HL-60 (cell line): ENCODE data around the gene BTBD16.

ENCODE experiments used
- CTCF ChIP-seq: IDR thresholded peaks from one replicate; pipeline ENCODE4 v1.5.1; 2011; ENCODE audit warnings: low read length, control low read depth, inconsistent platforms; ENCODE audit not compliant: insufficient read depth
- GABPA ChIP-seq: IDR thresholded peaks from 2 replicates; pipeline ENCODE4 v1.6.1; 2012; ENCODE audit warnings: low read depth
- POLR2AphosphoS5 ChIP-seq: IDR thresholded peaks from 2 replicates; pipeline ENCODE4 v1.6.1; 2012; ENCODE audit warnings: low read depth
- REST ChIP-seq: IDR thresholded peaks from 2 replicates; pipeline ENCODE4 v1.6.1; 2012; ENCODE audit warnings: low read depth; ENCODE audit not compliant: insufficient replicate concordance

- TF ChIP-seq CTCF, result no peak
- no peak for TF ChIP-seq REST
- TF ChIP-seq POLR2AphosphoS5, result no peak
- no peak for TF ChIP-seq GABPA
These were observed 48.5 kb upstream of the BTBD16 start for GRCh38 chr10:122222638-122223037.
